ENCODE measurements around the gene APEX1.

DNA sequence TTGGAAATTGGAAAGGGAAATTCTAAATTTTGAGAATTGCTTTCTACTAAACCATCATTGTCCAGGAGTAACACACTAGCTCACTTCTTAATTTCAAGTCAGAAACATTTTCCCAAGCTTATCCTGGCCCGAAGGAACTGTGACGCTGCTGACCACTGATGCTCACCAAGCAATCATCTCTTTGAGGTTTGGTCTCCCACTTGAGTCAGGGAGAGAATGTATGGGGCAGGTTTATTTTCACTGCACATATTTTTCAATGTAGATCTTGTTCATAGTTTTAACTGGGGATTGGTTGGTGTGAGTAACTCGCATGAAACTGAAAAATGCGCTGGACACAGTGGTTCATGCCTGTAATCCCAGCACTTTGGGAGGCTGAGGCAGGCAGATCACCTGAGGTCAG, 37.5 kb downstream of the APEX1 start:
- TF ChIP-seq, protein P1, sequence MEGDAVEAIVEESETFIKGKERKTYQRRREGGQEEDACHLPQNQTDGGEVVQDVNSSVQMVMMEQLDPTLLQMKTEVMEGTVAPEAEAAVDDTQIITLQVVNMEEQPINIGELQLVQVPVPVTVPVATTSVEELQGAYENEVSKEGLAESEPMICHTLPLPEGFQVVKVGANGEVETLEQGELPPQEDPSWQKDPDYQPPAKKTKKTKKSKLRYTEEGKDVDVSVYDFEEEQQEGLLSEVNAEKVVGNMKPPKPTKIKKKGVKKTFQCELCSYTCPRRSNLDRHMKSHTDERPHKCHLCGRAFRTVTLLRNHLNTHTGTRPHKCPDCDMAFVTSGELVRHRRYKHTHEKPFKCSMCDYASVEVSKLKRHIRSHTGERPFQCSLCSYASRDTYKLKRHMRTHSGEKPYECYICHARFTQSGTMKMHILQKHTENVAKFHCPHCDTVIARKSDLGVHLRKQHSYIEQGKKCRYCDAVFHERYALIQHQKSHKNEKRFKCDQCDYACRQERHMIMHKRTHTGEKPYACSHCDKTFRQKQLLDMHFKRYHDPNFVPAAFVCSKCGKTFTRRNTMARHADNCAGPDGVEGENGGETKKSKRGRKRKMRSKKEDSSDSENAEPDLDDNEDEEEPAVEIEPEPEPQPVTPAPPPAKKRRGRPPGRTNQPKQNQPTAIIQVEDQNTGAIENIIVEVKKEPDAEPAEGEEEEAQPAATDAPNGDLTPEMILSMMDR (conservative IDR thresholded peaks at IDR 0.05): no peak
- TF ChIP-seq EZH2 (IDR thresholded peaks at IDR 0.05; ENCODE audit: low read depth): no peak

All from PC-9 (cell line).